A673 (cell line): ENCODE measurements around the gene MTTP. TPM values are rescaled to one million over a fixed set of nuclear protein-coding genes. Genes with fewer than 3 reads are reported as not detected.

Source experiments
- BruUV-seq: library from RNA; stranded (reverse); fragments of 400-500 nt; replicated peaks from 2 replicates; lab custom pipeline; 2021; lab: Mats Ljungman, UMichigan
- CTCF ChIA-PET: fragments of 300-600 bp; sonication (Branson Sonifier 250); formaldehyde crosslinking; loops from one replicate; lab custom pipeline; 2022; ENCODE audit warnings: antibody characterized with exemption; lab: Charles Lee
- POLR2A ChIA-PET: fragments of 300-600 bp; sonication (Branson Sonifier 250); formaldehyde crosslinking; loops from one replicate; lab custom pipeline; 2022; ENCODE audit warnings: antibody characterized with exemption; ENCODE audit not compliant: low non-redundant PET; lab: Charles Lee
- DNase-seq: peaks from one replicate; pipeline ENCODE4 v3.0.0-alpha.2; 2015; ENCODE audit warnings: low spot score
- H3K27ac ChIP-seq: fragments of 200-600 bp; sonication (generic); 2 replicates; pipeline ENCODE4 v1.5.1; 2016; ENCODE audit warnings: mixed run types, low read depth, mild to moderate bottlenecking, mixed read lengths, antibody characterized with exemption, low read length; ENCODE audit not compliant: poor library complexity, severe bottlenecking
- H3K27me3 ChIP-seq: fragments of 200-600 bp; sonication (generic); replicated peaks from 2 replicates; pipeline ENCODE4 v1.6.1; 2017; ENCODE audit warnings: mixed run types, low read depth, mild to moderate bottlenecking, mixed read lengths, antibody characterized with exemption, low read length; ENCODE audit not compliant: insufficient read depth, poor library complexity
- H3K36me3 ChIP-seq: fragments of 200-600 bp; sonication (generic); 2 replicates; pipeline ENCODE4 v1.6.1; 2016; ENCODE audit warnings: mixed run types, mild to moderate bottlenecking, mixed read lengths, antibody characterized with exemption, low read length; ENCODE audit not compliant: insufficient read depth, poor library complexity, severe bottlenecking
- H3K4me1 ChIP-seq: fragments of 200-600 bp; sonication (generic); 2 replicates; pipeline ENCODE4 v1.6.1; 2017; ENCODE audit warnings: mixed run types, mild to moderate bottlenecking, mixed read lengths, antibody characterized with exemption, low read length; ENCODE audit not compliant: insufficient read depth, poor library complexity, severe bottlenecking
- H3K4me3 ChIP-seq: fragments of 200-600 bp; sonication (generic); 2 replicates; pipeline ENCODE4 v1.5.1; 2016; ENCODE audit warnings: low read depth, mixed run types, mild to moderate bottlenecking, mixed read lengths, low read length; ENCODE audit not compliant: poor library complexity, severe bottlenecking
- H3K9me3 ChIP-seq: fragments of 200-600 bp; sonication (generic); 2 replicates; pipeline ENCODE4 v1.6.1; 2016; ENCODE audit warnings: mixed run types, low read depth, mild to moderate bottlenecking, mixed read lengths, antibody characterized with exemption, low read length; ENCODE audit not compliant: poor library complexity, severe bottlenecking
- CTCF ChIP-seq: fragments of 300-800, 200-600 bp; sonication (generic); conservative IDR thresholded peaks from 2 replicates; pipeline ENCODE4 v1.5.1; 2017; ENCODE audit warnings: low read depth, mild to moderate bottlenecking, antibody characterized with exemption, low read length, moderate library complexity, mixed read lengths
- EZH2 ChIP-seq: fragments of 200-600 bp; sonication (generic); IDR thresholded peaks from 2 replicates; pipeline ENCODE4 v1.6.1; 2017; ENCODE audit warnings: borderline replicate concordance, low read depth, mild to moderate bottlenecking, mixed read lengths, antibody characterized with exemption, low read length; ENCODE audit not compliant: poor library complexity, severe bottlenecking
- intact Hi-C: fragments of 100-400 bp; cut with micrococcal nuclease; formaldehyde crosslinking; loops from one replicate; pipeline ENCODE4 v1.10.0; 2022; ENCODE audit not compliant: unreplicated experiment
- total RNA-seq: library from RNA; stranded (reverse); gene quantifications from 2 replicates; pipeline ENCODE4 v1.2.3, GENCODE V29; 2021

MTTP gene
- total RNA-seq, 1 experiment from 2014 or later: not detected

GRCh38 chr4:99633772-99634171 is 59.1 kb downstream of the MTTP start:
- CTCF ChIA-PET: no interaction called here
- TF ChIP-seq CTCF (no peak), EZH2 (no peak)
- Histone ChIP-seq H3K36me3 (no peaks in the 10 kb centered on the region), H3K4me1 (no peaks in the 10 kb centered on the region), H3K27ac (no peak overlapping the region), H3K27me3 (peaks cover 18% of the 10 kb centered on the region), H3K9me3 (no peaks in the 10 kb centered on the region), H3K4me3 (no peak overlapping the region)
- intact Hi-C loops: no loop called here
- no peak for DNase-seq
- BruUV-seq: no TSS peak
- POLR2A ChIA-PET: no interaction called here

- ChIA-PET CTCF (no interaction called here), POLR2A (no interaction called here)
- TF ChIP-seq CTCF: no peak
- intact Hi-C loops: no loop called here
- Histone ChIP-seq H3K4me3 (no peak overlapping the region), H3K4me1 (no peaks in the 10 kb centered on the region), H3K9me3 (no peaks in the 10 kb centered on the region), H3K36me3 (no peaks in the 10 kb centered on the region), H3K27ac (no peak overlapping the region), H3K27me3 (peaks cover 29% of the 10 kb centered on the region)
- no TSS peak for BruUV-seq
- DNase-seq: no peak
These were observed 60.2 kb downstream of the MTTP start for GRCh38 chr4:99634742-99635360.

GRCh38 chr4:99635601-99636000 is 61.0 kb downstream of the MTTP start:
- ChIA-PET CTCF (no interaction called here), POLR2A (no interaction called here)
- no peak overlapping the region for H3K27ac ChIP-seq
- intact Hi-C loops: no loop called here
- H3K36me3 ChIP-seq: no peaks in the 10 kb centered on the region
- peaks cover 34% of the 10 kb centered on the region for H3K27me3 ChIP-seq
- H3K4me1 ChIP-seq: no peaks in the 10 kb centered on the region
- BruUV-seq: no TSS peak
- TF ChIP-seq EZH2 (no peak), CTCF (no peak)
- no peak overlapping the region for H3K4me3 ChIP-seq
- no peaks in the 10 kb centered on the region for H3K9me3 ChIP-seq
- DNase-seq: no peak
